DMS153 treated with DMSO at 0.1 percent for 48 hours (cell line): ENCODE results near the gene IL6ST.
"Not testable (repeated sequence)": the region's sequence is repeated elsewhere in the genome, so short reads cannot be mapped to it uniquely, and the experiment has no call there.

Experiments
- DNase-seq: peaks from one replicate; lab custom pipeline; 2025; ENCODE audit not compliant: unreplicated experiment; lab: John Stamatoyannopoulos, UW

IL6ST gene

GRCh38 chr5:55973296-55973695 is 21.5 kb downstream of the IL6ST start:
- no peak for DNase-seq

- no peak for DNase-seq
Measured at GRCh38 chr5:55969956-55970355, 24.8 kb downstream of the IL6ST start.

GRCh38 chr5:55966284-55966683 is 28.5 kb downstream of the IL6ST start:
- no peak for DNase-seq

- DNase-seq, result no peak
Measured at GRCh38 chr5:55965525-55965924, 29.2 kb downstream of the IL6ST start.

- no peak for DNase-seq
Measured at GRCh38 chr5:55960779-55961178, 34.0 kb downstream of the IL6ST start.

GRCh38 chr5:55959208-55959607 is 35.6 kb downstream of the IL6ST start:
- no peak for DNase-seq

- DNase-seq, result not testable (repeated sequence)
Measured at GRCh38 chr5:55941154-55941553, 53.6 kb downstream of the IL6ST start.

GRCh38 chr5:55937598-55937997 is 57.2 kb downstream of the IL6ST start:
- not testable (repeated sequence) for DNase-seq

- no peak for DNase-seq
Measured at GRCh38 chr5:55936100-55936693, 58.6 kb downstream of the IL6ST start.

- no peak for DNase-seq
Measured at GRCh38 chr5:55935371-55935770, 59.4 kb downstream of the IL6ST start.

- DNase-seq, result no peak
Measured at GRCh38 chr5:55934720-55935119, 60.0 kb downstream of the IL6ST start.

GRCh38 chr5:55934115-55934613 is 60.6 kb downstream of the IL6ST start:
- DNase-seq, result no peak

GRCh38 chr5:55933377-55934114 is 61.2 kb downstream of the IL6ST start:
- no peak for DNase-seq

GRCh38 chr5:55932700-55933099 is 62.1 kb downstream of the IL6ST start:
- no peak for DNase-seq

GRCh38 chr5:55929020-55929799 is 65.6 kb downstream of the IL6ST start:
- DNase-seq, result no peak

GRCh38 chr5:55927861-55928655 is 66.7 kb downstream of the IL6ST start:
- DNase-seq, result no peak

- no peak for DNase-seq
Measured at GRCh38 chr5:55926476-55926875, 68.3 kb downstream of the IL6ST start.

GRCh38 chr5:55925712-55926111 is 69.1 kb downstream of the IL6ST start:
- DNase-seq, result no peak

- no peak for DNase-seq
Measured at GRCh38 chr5:55925181-55925580, 69.6 kb downstream of the IL6ST start.

- DNase-seq, result no peak
Measured at GRCh38 chr5:55924744-55925143, 70.0 kb downstream of the IL6ST start.

- no peak for DNase-seq
Measured at GRCh38 chr5:55923865-55924500, 70.8 kb downstream of the IL6ST start.
